GM10266 (cell line): ENCODE results near the gene SPEF1.

Source experiments
- DNase-seq: peaks from one replicate; pipeline ENCODE4 v3.0.0; 2012; ENCODE audit errors: extremely low spot score
- CTCF ChIP-seq: IDR thresholded peaks from 2 replicates; pipeline ENCODE4 v1.5.1; 2012; ENCODE audit warnings: mild to moderate bottlenecking, low read depth; ENCODE audit not compliant: control insufficient read depth, insufficient read depth; ENCODE audit errors: missing control alignments

Gene SPEF1

GRCh38 chr20:3734111-3734843, 47.0 kb downstream of the SPEF1 start:
- DNase-seq: no peak
- no peak for TF ChIP-seq CTCF

DNA sequence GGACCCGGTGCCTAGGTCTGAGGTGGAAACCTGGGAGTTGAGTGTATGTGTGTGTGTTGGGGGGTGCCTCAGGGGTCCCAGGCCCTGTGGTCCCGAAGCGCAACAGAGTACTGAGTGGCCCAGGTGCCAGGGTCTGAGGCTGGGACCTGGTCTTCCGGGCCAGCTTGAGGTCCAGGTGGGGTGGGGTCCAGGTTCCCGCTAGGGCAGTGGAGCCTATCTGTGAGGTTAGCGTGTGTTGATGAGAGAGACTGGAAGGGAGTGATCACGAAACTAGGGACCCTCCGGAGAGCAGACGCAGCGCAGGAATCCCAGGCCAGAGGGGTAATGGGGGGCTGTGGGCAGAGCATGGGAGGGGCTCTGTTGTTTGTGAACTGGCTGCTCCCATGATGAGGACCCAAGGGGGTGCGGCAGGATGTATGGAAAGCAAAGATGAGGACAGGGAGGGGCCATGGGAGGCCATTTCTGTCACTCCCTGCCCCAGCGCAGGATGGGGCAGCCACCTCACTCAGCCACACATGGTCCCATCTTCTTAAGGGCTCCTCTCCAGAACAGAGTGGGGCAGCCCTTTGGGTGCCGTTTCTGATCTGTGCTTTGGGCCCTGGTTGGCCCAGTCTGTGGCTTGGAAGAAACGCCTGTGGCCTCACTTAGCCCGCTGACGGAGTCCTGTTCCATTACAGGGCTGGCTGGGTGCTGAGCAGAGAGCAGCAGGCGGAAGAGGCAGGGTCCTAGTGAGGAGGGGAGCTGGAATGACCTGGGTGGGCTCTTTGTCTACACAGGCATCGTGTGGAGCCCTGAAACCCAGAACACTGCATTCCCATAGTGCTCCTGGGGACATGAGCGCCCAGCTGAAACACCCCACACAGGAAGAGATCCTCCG, 47.9 kb downstream of the SPEF1 start:
- TF ChIP-seq CTCF: no peak
- no peak for DNase-seq

DNA sequence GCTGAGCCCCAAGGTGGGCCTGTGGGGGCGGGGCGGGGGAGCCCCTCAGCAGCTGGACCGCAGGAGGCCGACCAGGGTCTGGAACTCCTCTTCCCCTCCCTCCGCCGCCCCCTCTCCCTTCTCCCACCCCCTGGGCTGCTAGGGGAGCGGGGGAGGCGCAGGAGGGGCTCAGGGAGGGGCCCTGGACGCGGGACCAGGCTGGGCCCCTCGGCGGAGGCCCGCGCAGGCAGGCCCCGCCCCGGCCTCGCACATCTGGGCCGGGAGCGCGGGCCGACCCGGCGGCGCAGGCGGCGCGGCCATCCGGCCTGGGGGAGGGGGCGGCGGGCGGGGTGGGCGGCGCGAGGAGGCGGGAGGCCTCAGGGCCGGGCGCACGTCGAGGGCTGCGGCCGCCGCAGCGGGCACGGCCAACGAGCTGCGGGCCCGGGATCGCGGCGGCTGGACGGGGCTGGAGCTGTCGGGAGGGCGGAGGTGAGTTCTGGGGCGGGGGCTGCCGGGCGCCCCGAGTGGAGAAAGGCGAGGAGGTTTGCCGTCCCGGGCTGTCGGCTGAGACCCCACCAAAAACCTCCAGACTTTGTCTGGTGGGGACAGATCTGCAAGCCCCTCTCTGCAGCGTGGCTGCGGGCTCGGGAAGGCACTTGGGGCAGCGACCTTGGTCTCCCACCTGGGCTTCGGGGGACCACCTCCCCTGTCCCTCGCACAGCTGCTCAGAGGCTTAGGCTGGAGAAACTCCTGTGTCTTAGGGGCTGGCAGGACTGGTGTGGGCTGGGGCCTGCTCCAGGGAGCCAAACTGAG, 48.7 kb downstream of the SPEF1 start, which contains the start of gene HSPA12B:
Gene HSPA12B (plus strand): TSS at position 359 of the 792 bp plus-strand sequence. CDS start 5,990 bp downstream, outside the sequence.
- DNase-seq: no peak
- TF ChIP-seq CTCF: no peak

- DNase-seq: no peak
- no peak for TF ChIP-seq CTCF
Measured at GRCh38 chr20:3731944-3732326, 49.3 kb downstream of the SPEF1 start.

- no peak for TF ChIP-seq CTCF
- DNase-seq: no peak
Measured at GRCh38 chr20:3730803-3731672, 50.2 kb downstream of the SPEF1 start.

DNA sequence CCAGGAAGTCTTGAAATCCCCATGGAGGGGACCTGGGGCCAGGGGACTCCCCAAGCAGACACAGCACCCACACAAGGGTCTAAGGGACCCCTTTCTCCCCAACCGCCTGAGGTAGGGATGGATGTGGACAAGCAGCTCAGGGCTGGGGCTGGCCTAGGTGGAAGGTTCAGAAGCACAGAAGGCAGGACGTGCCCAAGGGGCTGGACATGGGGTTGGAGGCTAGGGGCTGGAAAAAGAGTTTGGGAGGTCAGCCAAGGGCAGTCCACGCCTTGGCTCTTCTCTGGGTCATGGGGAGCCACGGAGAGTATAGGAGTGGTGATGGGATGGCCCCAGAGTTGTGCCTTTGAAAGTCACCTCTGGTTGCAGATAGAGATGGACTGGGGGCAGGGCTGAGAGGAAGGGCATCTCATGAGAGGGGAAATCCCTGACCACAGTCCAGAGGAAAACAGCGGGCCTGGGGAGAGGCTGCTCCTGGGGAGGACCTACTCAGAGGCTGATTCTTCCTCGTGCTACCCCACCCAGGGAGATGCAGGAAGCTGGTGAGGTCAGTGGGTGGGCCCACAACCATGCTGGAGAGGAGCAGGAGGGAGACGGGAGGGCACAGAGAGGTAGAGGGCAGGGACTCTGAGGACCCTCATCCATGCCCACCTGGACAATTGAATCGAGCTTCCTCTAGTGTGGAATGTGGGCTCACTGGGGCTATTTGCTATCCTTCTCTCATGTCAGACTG, 51.3 kb downstream of the SPEF1 start:
- DNase-seq: no peak
- no peak for TF ChIP-seq CTCF
